GM23338 (cell line): Measurements from ENCODE around the gene DNAI7.

Source experiments
- CREB1 ChIP-seq: fragments of 250-450 bp; sonication (Bioruptor Pico); IDR thresholded peaks from 2 replicates; pipeline ENCODE4 v1.5.0; 2020; ENCODE audit warnings: low read depth, mild to moderate bottlenecking, moderate library complexity
- EZH2 ChIP-seq: fragments of 200-600 bp; sonication (generic); IDR thresholded peaks from one replicate; pipeline ENCODE4 v1.8.0; 2017; ENCODE audit warnings: antibody characterized with exemption, mild to moderate bottlenecking, low read depth; ENCODE audit not compliant: unreplicated experiment
- EZH2phosphoT487 ChIP-seq: fragments of 200-600 bp; sonication (generic); IDR thresholded peaks from one replicate; pipeline ENCODE4 v1.8.1; 2018; ENCODE audit warnings: antibody characterized with exemption; ENCODE audit not compliant: unreplicated experiment
- JUNB ChIP-seq: IDR thresholded peaks from one replicate; pipeline ENCODE4 v1.6.1; 2016; ENCODE audit warnings: antibody characterized with exemption; ENCODE audit not compliant: unreplicated experiment
- POLR2AphosphoS5 ChIP-seq: IDR thresholded peaks from 2 replicates; pipeline ENCODE4 v1.6.1; 2016; ENCODE audit warnings: antibody characterized with exemption, low read depth
- ZNF331 ChIP-seq: fragments of 250-450 bp; sonication (Bioruptor Pico); IDR thresholded peaks from 2 replicates; pipeline ENCODE4 v1.5.0; 2020; ENCODE audit warnings: low read depth, mild to moderate bottlenecking, moderate library complexity
- TF ChIP-seq, protein P1 (sequence below), 2 experiments: fragments of 200-600 bp in 1 of 2; sonication (generic) in 1 of 2; conservative IDR thresholded peaks; 2 replicates each; pipeline versions ENCODE4 v1.5.1 to v1.6.1; 2016 to 2017; ENCODE audit warnings: antibody characterized with exemption in 2 of 2, low read depth in 2 of 2, mild to moderate bottlenecking in 2 of 2, moderate library complexity in 1 of 2
- TF ChIP-seq, protein P2 (sequence below): IDR thresholded peaks from one replicate; pipeline ENCODE4 v1.6.1; 2018; ENCODE audit warnings: antibody characterized with exemption; ENCODE audit not compliant: unreplicated experiment
- TF ChIP-seq, protein P3 (sequence below): fragments of 250-450 bp; sonication (Bioruptor Pico); IDR thresholded peaks from 2 replicates; pipeline ENCODE4 v1.5.0; 2020; ENCODE audit warnings: mild to moderate bottlenecking, moderate library complexity

DNA sequence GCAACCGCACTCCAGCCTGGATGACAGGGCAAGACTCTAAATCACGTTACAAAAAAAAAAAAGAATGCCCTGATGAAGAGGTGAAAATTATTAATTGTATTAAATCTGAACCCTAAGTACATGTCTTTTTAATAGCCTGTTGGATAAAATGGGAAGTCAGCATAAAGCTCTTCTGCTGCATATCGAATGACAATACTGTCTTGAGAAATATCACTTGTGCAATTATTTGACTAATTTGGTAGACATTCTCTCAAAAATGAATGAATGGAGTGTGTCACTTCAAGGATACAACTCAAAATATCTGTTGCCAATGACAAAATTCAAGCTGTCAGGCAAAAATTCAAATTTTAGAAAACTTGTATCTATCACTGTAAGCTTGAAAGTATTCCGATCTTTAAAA is 38.9 kb downstream of the DNAI7 start:
- TF ChIP-seq, protein P1, sequence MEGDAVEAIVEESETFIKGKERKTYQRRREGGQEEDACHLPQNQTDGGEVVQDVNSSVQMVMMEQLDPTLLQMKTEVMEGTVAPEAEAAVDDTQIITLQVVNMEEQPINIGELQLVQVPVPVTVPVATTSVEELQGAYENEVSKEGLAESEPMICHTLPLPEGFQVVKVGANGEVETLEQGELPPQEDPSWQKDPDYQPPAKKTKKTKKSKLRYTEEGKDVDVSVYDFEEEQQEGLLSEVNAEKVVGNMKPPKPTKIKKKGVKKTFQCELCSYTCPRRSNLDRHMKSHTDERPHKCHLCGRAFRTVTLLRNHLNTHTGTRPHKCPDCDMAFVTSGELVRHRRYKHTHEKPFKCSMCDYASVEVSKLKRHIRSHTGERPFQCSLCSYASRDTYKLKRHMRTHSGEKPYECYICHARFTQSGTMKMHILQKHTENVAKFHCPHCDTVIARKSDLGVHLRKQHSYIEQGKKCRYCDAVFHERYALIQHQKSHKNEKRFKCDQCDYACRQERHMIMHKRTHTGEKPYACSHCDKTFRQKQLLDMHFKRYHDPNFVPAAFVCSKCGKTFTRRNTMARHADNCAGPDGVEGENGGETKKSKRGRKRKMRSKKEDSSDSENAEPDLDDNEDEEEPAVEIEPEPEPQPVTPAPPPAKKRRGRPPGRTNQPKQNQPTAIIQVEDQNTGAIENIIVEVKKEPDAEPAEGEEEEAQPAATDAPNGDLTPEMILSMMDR (conservative IDR thresholded peaks at IDR 0.05; ENCODE audit: low read depth in 2 of 2), result no peak
- no peak for TF ChIP-seq EZH2
- TF ChIP-seq ZNF331 (CRISPR knock-in tag), result no peak
- TF ChIP-seq, protein P2, sequence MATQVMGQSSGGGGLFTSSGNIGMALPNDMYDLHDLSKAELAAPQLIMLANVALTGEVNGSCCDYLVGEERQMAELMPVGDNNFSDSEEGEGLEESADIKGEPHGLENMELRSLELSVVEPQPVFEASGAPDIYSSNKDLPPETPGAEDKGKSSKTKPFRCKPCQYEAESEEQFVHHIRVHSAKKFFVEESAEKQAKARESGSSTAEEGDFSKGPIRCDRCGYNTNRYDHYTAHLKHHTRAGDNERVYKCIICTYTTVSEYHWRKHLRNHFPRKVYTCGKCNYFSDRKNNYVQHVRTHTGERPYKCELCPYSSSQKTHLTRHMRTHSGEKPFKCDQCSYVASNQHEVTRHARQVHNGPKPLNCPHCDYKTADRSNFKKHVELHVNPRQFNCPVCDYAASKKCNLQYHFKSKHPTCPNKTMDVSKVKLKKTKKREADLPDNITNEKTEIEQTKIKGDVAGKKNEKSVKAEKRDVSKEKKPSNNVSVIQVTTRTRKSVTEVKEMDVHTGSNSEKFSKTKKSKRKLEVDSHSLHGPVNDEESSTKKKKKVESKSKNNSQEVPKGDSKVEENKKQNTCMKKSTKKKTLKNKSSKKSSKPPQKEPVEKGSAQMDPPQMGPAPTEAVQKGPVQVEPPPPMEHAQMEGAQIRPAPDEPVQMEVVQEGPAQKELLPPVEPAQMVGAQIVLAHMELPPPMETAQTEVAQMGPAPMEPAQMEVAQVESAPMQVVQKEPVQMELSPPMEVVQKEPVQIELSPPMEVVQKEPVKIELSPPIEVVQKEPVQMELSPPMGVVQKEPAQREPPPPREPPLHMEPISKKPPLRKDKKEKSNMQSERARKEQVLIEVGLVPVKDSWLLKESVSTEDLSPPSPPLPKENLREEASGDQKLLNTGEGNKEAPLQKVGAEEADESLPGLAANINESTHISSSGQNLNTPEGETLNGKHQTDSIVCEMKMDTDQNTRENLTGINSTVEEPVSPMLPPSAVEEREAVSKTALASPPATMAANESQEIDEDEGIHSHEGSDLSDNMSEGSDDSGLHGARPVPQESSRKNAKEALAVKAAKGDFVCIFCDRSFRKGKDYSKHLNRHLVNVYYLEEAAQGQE, result no peak
- no peak for TF ChIP-seq POLR2AphosphoS5
- no peak for TF ChIP-seq EZH2phosphoT487
- TF ChIP-seq JUNB, result no peak
- TF ChIP-seq, protein P3, sequence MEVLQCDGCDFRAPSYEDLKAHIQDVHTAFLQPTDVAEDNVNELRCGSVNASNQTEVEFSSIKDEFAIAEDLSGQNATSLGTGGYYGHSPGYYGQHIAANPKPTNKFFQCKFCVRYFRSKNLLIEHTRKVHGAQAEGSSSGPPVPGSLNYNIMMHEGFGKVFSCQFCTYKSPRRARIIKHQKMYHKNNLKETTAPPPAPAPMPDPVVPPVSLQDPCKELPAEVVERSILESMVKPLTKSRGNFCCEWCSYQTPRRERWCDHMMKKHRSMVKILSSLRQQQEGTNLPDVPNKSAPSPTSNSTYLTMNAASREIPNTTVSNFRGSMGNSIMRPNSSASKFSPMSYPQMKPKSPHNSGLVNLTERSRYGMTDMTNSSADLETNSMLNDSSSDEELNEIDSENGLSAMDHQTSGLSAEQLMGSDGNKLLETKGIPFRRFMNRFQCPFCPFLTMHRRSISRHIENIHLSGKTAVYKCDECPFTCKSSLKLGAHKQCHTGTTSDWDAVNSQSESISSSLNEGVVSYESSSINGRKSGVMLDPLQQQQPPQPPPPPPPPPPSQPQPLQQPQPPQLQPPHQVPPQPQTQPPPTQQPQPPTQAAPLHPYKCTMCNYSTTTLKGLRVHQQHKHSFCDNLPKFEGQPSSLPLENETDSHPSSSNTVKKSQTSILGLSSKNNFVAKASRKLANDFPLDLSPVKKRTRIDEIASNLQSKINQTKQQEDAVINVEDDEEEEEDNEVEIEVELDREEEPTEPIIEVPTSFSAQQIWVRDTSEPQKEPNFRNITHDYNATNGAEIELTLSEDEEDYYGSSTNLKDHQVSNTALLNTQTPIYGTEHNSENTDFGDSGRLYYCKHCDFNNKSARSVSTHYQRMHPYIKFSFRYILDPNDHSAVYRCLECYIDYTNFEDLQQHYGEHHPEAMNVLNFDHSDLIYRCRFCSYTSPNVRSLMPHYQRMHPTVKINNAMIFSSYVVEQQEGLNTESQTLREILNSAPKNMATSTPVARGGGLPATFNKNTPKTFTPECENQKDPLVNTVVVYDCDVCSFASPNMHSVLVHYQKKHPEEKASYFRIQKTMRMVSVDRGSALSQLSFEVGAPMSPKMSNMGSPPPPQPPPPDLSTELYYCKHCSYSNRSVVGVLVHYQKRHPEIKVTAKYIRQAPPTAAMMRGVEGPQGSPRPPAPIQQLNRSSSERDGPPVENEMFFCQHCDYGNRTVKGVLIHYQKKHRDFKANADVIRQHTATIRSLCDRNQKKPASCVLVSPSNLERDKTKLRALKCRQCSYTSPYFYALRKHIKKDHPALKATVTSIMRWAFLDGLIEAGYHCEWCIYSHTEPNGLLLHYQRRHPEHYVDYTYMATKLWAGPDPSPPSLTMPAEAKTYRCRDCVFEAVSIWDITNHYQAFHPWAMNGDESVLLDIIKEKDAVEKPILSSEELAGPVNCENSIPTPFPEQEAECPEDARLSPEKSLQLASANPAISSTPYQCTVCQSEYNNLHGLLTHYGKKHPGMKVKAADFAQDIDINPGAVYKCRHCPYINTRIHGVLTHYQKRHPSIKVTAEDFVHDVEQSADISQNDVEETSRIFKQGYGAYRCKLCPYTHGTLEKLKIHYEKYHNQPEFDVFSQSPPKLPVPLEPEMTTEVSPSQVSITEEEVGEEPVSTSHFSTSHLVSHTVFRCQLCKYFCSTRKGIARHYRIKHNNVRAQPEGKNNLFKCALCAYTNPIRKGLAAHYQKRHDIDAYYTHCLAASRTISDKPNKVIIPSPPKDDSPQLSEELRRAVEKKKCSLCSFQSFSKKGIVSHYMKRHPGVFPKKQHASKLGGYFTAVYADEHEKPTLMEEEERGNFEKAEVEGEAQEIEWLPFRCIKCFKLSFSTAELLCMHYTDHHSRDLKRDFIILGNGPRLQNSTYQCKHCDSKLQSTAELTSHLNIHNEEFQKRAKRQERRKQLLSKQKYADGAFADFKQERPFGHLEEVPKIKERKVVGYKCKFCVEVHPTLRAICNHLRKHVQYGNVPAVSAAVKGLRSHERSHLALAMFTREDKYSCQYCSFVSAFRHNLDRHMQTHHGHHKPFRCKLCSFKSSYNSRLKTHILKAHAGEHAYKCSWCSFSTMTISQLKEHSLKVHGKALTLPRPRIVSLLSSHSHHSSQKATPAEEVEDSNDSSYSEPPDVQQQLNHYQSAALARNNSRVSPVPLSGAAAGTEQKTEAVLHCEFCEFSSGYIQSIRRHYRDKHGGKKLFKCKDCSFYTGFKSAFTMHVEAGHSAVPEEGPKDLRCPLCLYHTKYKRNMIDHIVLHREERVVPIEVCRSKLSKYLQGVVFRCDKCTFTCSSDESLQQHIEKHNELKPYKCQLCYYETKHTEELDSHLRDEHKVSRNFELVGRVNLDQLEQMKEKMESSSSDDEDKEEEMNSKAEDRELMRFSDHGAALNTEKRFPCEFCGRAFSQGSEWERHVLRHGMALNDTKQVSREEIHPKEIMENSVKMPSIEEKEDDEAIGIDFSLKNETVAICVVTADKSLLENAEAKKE (CRISPR knock-in tag), result no peak
- TF ChIP-seq CREB1 (CRISPR knock-in tag), result no peak
